GM23338 (cell line): Measurements from ENCODE around the gene TMEM147.

Experiments used
- CREB1 ChIP-seq: fragments of 250-450 bp; sonication (Bioruptor Pico); IDR thresholded peaks from 2 replicates; pipeline ENCODE4 v1.5.0; 2020; ENCODE audit warnings: low read depth, mild to moderate bottlenecking, moderate library complexity
- CTCF ChIP-seq, 2 experiments: fragments of 200-600 bp in 1 of 2; sonication (generic) in 1 of 2; conservative IDR thresholded peaks; 2 replicates each; pipeline versions ENCODE4 v1.5.1 to v1.6.1; 2016 to 2017; ENCODE audit warnings: antibody characterized with exemption in 2 of 2, low read depth in 2 of 2, mild to moderate bottlenecking in 2 of 2, moderate library complexity in 1 of 2
- ETS1 ChIP-seq: IDR thresholded peaks from 2 replicates; pipeline ENCODE4 v1.6.1; 2016; ENCODE audit warnings: antibody characterized with exemption
- EZH2 ChIP-seq: fragments of 200-600 bp; sonication (generic); IDR thresholded peaks from one replicate; pipeline ENCODE4 v1.8.0; 2017; ENCODE audit warnings: antibody characterized with exemption, mild to moderate bottlenecking, low read depth; ENCODE audit not compliant: unreplicated experiment
- EZH2phosphoT487 ChIP-seq: fragments of 200-600 bp; sonication (generic); IDR thresholded peaks from one replicate; pipeline ENCODE4 v1.8.1; 2018; ENCODE audit warnings: antibody characterized with exemption; ENCODE audit not compliant: unreplicated experiment
- JUNB ChIP-seq: IDR thresholded peaks from one replicate; pipeline ENCODE4 v1.6.1; 2016; ENCODE audit warnings: antibody characterized with exemption; ENCODE audit not compliant: unreplicated experiment
- POLR2AphosphoS5 ChIP-seq: IDR thresholded peaks from 2 replicates; pipeline ENCODE4 v1.6.1; 2016; ENCODE audit warnings: antibody characterized with exemption, low read depth
- REST ChIP-seq: IDR thresholded peaks from one replicate; pipeline ENCODE4 v1.6.1; 2018; ENCODE audit warnings: antibody characterized with exemption; ENCODE audit not compliant: unreplicated experiment
- STAT1 ChIP-seq: IDR thresholded peaks from one replicate; pipeline ENCODE4 v1.6.1; 2016; ENCODE audit warnings: antibody characterized with exemption; ENCODE audit not compliant: unreplicated experiment

GRCh38 chr19:35556025-35556590 is 10.7 kb downstream of the TMEM147 start:
- TF ChIP-seq CTCF (conservative IDR thresholded peaks at IDR 0.05; ENCODE audit: low read depth in 2 of 2) = no peak
- no peak for TF ChIP-seq POLR2AphosphoS5
- no peak for TF ChIP-seq EZH2
- no peak for TF ChIP-seq JUNB
- TF ChIP-seq REST = no peak
- TF ChIP-seq ETS1 = no peak
- TF ChIP-seq EZH2phosphoT487 = no peak
- TF ChIP-seq CREB1 (CRISPR knock-in tag) = no peak
- no peak for TF ChIP-seq STAT1
